Sigmoid colon (tissue), 7 donors: ENCODE data around the gene ZNF277. TPM values are rescaled to one million over a fixed set of nuclear protein-coding genes. Genes with fewer than 3 reads are reported as not detected.
A peak's percentile ranks its signal among the peaks of the same experiment; 100 is the strongest.

Experiments used
- DNase-seq: peaks from one replicate; pipeline ENCODE4 v3.0.0-alpha.2; 2019
- H3K27ac ChIP-seq, 4 donors: fragments of 200-600 bp; sonication (generic); one replicate each; pipeline ENCODE4 v1.5.1; 2016 to 2019; ENCODE audit warnings: mild to moderate bottlenecking in 1 of 4
- H3K27me3 ChIP-seq, 3 donors: fragments of 200-600 bp; sonication (generic); one replicate each; pipeline ENCODE4 v1.5.1; 2019; ENCODE audit warnings: mild to moderate bottlenecking in 1 of 3
- H3K36me3 ChIP-seq, 4 donors: fragments of 200-600 bp; sonication (generic); one replicate each; pipeline ENCODE4 v1.5.1; 2016 to 2019
- H3K4me1 ChIP-seq, 4 donors: fragments of 200-600 bp; sonication (generic); one replicate each; pipeline ENCODE4 v1.5.1; 2017 to 2019
- H3K4me3 ChIP-seq, 4 donors: fragments of 200-600 bp; sonication (generic); one replicate each; pipeline ENCODE4 v1.5.1; 2017 to 2019; ENCODE audit warnings: mild to moderate bottlenecking in 2 of 4, moderate library complexity in 1 of 4
- H3K9me3 ChIP-seq, 4 donors: fragments of 200-600 bp in 3 of 4; sonication (generic) in 3 of 4; one replicate each; pipeline versions ENCODE4 v1.5.1 to v1.6.1; 2013 to 2019
- CTCF ChIP-seq, 4 experiments: fragments of 450-650 bp in 3 of 4; fragments of 200-600 bp in 1 of 4; IDR thresholded peaks; one replicate each; pipeline ENCODE4 v1.5.1; 2016 to 2019; ENCODE audit warnings: antibody characterized with exemption in 4 of 4, mild to moderate bottlenecking in 3 of 4, moderate library complexity in 2 of 4
- EP300 ChIP-seq, 4 donors: sonication (generic); formaldehyde crosslinking; IDR thresholded peaks; one replicate each; pipeline ENCODE4 v1.6.1; 2017; ENCODE audit warnings: antibody characterized with exemption in 4 of 4
- POLR2A ChIP-seq, 2 donors: fragments of 450-650 bp; IDR thresholded peaks; one replicate each; pipeline ENCODE4 v1.6.1; 2016; ENCODE audit warnings: antibody characterized with exemption in 2 of 2, mild to moderate bottlenecking in 2 of 2, moderate library complexity in 2 of 2
- POLR2AphosphoS5 ChIP-seq, 4 donors: sonication (generic); formaldehyde crosslinking; IDR thresholded peaks; one replicate each; pipeline ENCODE4 v1.6.1; 2017; ENCODE audit warnings: antibody characterized with exemption in 4 of 4
- WGBS, 2 donors: extraction: QIAGEN DNeasy Blood & Tissue Kit; methylation state at CpG; one replicate each; pipeline ENCODE4 v1.1.7; 2013; 5-methylcytosine and 5-hydroxymethylcytosine counted together
- intact Hi-C: fragments of 100-400 bp; cut with DNase I; formaldehyde crosslinking; loops from one replicate; pipeline ENCODE4 v1.15.1; 2023
- polyA plus RNA-seq, 3 donors: library from polyadenylated mRNA; stranded (reverse); fragments of 200-250 nt; gene quantifications; one replicate each; pipeline ENCODE4 v1.2.3, GENCODE V29; 2013
- total RNA-seq, 4 donors: library from RNA; depleted of rRNA; stranded (reverse); fragments of >200 nt; gene quantifications; one replicate each; pipeline ENCODE4 v1.1.0, GENCODE V29; 2016
- donor health status: healthy with polysubstance abuse.
- donor health status: Bipolar disorder and iron deficiency.
- donor health status: healthy.

ZNF277 gene
- total and polyA plus RNA-seq, 7 donors, result 15.8 to 49.3 (median 39.0) TPM

DNA sequence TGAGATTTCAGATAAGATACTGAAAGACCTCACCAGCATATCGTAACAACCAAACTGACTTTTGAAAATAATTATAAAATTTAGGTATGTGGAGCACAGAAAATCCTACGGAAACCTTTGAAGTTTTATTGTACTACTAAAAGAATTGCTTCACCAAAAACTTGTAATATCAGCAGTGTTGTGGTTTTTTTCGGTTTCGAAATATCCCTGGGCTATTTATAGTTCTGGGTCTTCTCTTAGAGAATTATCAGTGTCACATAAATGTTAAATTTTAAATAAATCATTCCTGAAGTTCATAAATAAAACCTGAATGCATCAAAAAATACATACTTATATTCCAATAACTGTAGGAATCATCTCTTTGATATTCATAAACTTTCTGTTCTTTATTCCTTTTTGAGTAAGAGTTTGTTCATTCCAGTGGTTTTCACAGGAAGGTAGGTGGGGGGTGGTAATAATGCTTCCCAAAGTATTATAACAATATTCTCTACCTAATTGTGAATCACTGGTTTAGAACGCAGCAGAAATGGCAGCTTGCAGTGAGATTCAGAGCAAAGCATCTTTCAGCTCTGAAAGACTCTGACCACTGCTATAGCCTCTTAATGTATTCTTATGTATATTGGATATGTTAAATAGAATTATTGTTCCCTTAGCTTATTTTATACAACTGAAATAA is 60.2 kb downstream of the ZNF277 start:
- no peak for DNase-seq
- H3K27ac ChIP-seq, result no peak overlapping the region
- no peaks in the 10 kb centered on the region for H3K36me3 ChIP-seq
- TF ChIP-seq POLR2AphosphoS5 (IDR thresholded peaks at IDR 0.05) (no peak), CTCF (IDR thresholded peaks at IDR 0.05) (no peak), EP300 (IDR thresholded peaks at IDR 0.05) (no peak), POLR2A (IDR thresholded peaks at IDR 0.05) (no peak)
- no peak overlapping the region for H3K4me3 ChIP-seq
- WGBS, 2 donors, result 63 to 83% methylated on average over 5 of the region's 5 CpGs
- no peaks in the 10 kb centered on the region for H3K9me3 ChIP-seq
- H3K27me3 ChIP-seq, result no peaks in the 10 kb centered on the region
- intact Hi-C loops, result no loop called here
- peaks cover 0 to 23% (median 20%) of the 10 kb centered on the region in 4 donors for H3K4me1 ChIP-seq

- no peak overlapping the region for H3K4me3 ChIP-seq
- intact Hi-C loops, result no loop called here
- no peaks in the 10 kb centered on the region for H3K27me3 ChIP-seq
- no peak overlapping the region for H3K27ac ChIP-seq
- TF ChIP-seq EP300 (IDR thresholded peaks at IDR 0.05), result no peak
- no peak for TF ChIP-seq CTCF (IDR thresholded peaks at IDR 0.05)
- H3K36me3 ChIP-seq, result no peaks in the 10 kb centered on the region
- DNase-seq, result no peak
- 95 to 100% methylated on average over 1 of the region's 1 CpG for WGBS, 2 donors
- no peaks in the 10 kb centered on the region for H3K9me3 ChIP-seq
- H3K4me1 ChIP-seq, result peaks cover 0 to 9% (median 7%) of the 10 kb centered on the region in 4 donors
These were observed 61.6 kb downstream of the ZNF277 start for GRCh38 chr7:112267944-112268691.

DNA sequence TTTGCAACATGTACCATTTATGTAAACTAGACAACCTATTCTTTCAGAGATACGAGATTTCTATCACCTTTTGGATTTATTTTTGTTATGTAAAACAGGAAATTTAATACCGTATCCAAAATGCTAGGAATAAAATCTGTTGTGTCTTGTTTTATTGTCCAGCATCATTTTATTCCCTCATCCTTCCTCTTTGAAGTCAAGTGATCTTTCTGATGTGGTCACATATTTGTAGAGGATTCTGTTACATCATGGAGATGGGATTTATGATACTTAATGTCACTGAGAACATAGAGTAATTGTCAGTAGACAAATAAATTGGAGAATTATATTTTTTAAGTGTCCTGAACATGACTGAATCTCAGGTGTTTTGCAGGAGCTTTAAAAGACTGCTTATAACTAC is 64.7 kb downstream of the ZNF277 start:
- TF ChIP-seq POLR2A (IDR thresholded peaks at IDR 0.05), result no peak
- TF ChIP-seq CTCF (IDR thresholded peaks at IDR 0.05), result no peak
- no peak for TF ChIP-seq EP300 (IDR thresholded peaks at IDR 0.05)
- TF ChIP-seq POLR2AphosphoS5 (IDR thresholded peaks at IDR 0.05), result no peak
- H3K4me3 ChIP-seq, result no peak overlapping the region
- no peak for DNase-seq
- H3K36me3 ChIP-seq, result no peaks in the 10 kb centered on the region
- H3K4me1 ChIP-seq, result no peaks in the 10 kb centered on the region
- 82 to 83% methylated on average over 2 of the region's 2 CpGs for WGBS, 2 donors
- H3K9me3 ChIP-seq, result no peaks in the 10 kb centered on the region
- no peaks in the 10 kb centered on the region for H3K27me3 ChIP-seq
- intact Hi-C loops, result no loop called here
- no peak overlapping the region for H3K27ac ChIP-seq

DNA sequence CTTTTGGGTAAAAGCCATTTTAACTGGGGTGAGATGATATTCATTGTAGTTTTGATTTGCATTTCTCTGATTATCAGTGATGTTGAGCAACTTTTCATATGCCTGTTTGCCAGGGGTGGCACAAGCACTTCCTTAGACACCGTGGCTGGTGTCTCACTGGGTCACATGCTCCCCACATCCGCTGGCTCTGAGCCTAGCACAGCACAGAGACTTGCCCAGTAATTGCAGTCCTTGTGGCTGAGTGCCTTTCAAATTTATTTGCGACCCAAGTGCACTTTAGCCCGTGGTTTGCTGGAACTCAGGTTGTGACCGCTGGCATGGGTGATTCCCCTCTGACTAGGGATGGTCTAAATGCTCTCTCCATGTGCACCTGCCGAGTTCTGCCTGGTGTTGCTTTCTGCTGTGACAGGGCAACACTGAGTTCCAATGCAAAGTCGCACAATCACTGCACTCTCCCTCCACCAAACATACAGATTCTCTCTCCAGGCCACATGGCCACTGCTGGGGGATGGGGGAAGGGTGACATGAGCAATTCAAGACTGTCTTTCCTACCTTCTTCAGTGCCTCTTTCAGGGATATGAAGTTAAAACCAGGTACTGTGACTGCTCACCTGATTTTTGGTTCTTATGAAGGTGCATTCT is 66.5 kb downstream of the ZNF277 start:
- DNase-seq, result peak; percentile 53
- no peak overlapping the region for H3K27ac ChIP-seq
- 68 to 78% methylated on average over 7 of the region's 7 CpGs for WGBS, 2 donors
- no peak for TF ChIP-seq POLR2A (IDR thresholded peaks at IDR 0.05)
- TF ChIP-seq POLR2AphosphoS5 (IDR thresholded peaks at IDR 0.05), result no peak
- TF ChIP-seq EP300 (IDR thresholded peaks at IDR 0.05), result no peak
- TF ChIP-seq CTCF (IDR thresholded peaks at IDR 0.05), result no peak
- no peaks in the 10 kb centered on the region for H3K9me3 ChIP-seq
- no peak overlapping the region for H3K4me3 ChIP-seq
- no peaks in the 10 kb centered on the region for H3K27me3 ChIP-seq
- intact Hi-C loops, result no loop called here
- H3K36me3 ChIP-seq, result no peaks in the 10 kb centered on the region
- no peaks in the 10 kb centered on the region for H3K4me1 ChIP-seq
